ENCODE data around the gene MIPOL1. TPM values are rescaled to one million over a fixed set of nuclear protein-coding genes. Genes with fewer than 3 reads are reported as not detected.

The MIPOL1 gene
- total and polyA plus RNA-seq, 2 of the 4 experiments (the other 2 are of a cell fraction): 2.7 to 5.9 TPM

- TF ChIP-seq RAD21 (IDR thresholded peaks at IDR 0.05; ENCODE audit: low read length) (no peak), USF2 (IDR thresholded peaks at IDR 0.05; ENCODE audit: low read depth, low read length) (no peak), CEBPB (IDR thresholded peaks at IDR 0.05; ENCODE audit: low read depth, low read length) (no peak), NFE2L2 (IDR thresholded peaks at IDR 0.05; ENCODE audit: low read depth, low read length) (no peak), ELK1 (IDR thresholded peaks at IDR 0.05; ENCODE audit: borderline replicate concordance, low read depth, low read length) (no peak), MAFK (IDR thresholded peaks at IDR 0.05; ENCODE audit: low read depth, low read length) (no peak), POLR2A (IDR thresholded peaks at IDR 0.05; ENCODE audit: low read depth, low read length) (no peak), SMC3 (IDR thresholded peaks at IDR 0.05; ENCODE audit: low read depth, low read length) (no peak), CHD1 (IDR thresholded peaks at IDR 0.05; ENCODE audit: low read depth, low read length) (no peak), MAZ (IDR thresholded peaks at IDR 0.05; ENCODE audit: borderline replicate concordance, low read depth, low read length) (no peak), RFX5 (IDR thresholded peaks at IDR 0.05; ENCODE audit: low read depth, low read length) (no peak), RCOR1 (IDR thresholded peaks at IDR 0.05; ENCODE audit: insufficient replicate concordance, low read length) (no peak), CTCF (conservative IDR thresholded peaks at IDR 0.05; ENCODE audit: low read depth, low read length) (no peak), MXI1 (IDR thresholded peaks at IDR 0.05; ENCODE audit: borderline replicate concordance, low read depth, low read length) (no peak), FOS (IDR thresholded peaks at IDR 0.05; ENCODE audit: low read depth, low read length) (no peak), BHLHE40 (IDR thresholded peaks at IDR 0.05; ENCODE audit: low read depth, low read length) (no peak)
- Histone ChIP-seq H3K27ac (ENCODE audit: insufficient read depth, low read length) (no peak overlapping the region), H3K4me2 (ENCODE audit: low read depth, low read length) (no peak overlapping the region), H2AK9ac (replicated peaks; ENCODE audit: low read depth, low read length, poor library complexity) (no peak overlapping the region), H3K4me1 (ENCODE audit: control insufficient read depth, insufficient read depth, low read length) (no peaks in the 10 kb centered on the region), H3K23ac (ENCODE audit: low read depth, low read length) (no peak overlapping the region), H2BK120ac (ENCODE audit: low read depth, low read length) (no peak overlapping the region), H3K4me3 (ENCODE audit: insufficient read depth, low read depth, low read length) (no peak overlapping the region), H4K91ac (ENCODE audit: insufficient read depth, low read depth, low read length) (no peak overlapping the region), H3K9me1 (ENCODE audit: insufficient read depth, low read length) (no peaks in the 10 kb centered on the region), H2BK15ac (ENCODE audit: low read depth, low read length) (no peak overlapping the region), H2BK20ac (ENCODE audit: low read depth, low read length) (no peak overlapping the region), H3K36me3 (ENCODE audit: control insufficient read depth, insufficient read depth, low read length) (no peaks in the 10 kb centered on the region), H3K4ac (ENCODE audit: low read depth, low read length) (no peak overlapping the region), H2AK5ac (ENCODE audit: low read depth, low read length) (no peak overlapping the region), H4K20me1 (ENCODE audit: insufficient read depth, low read length) (no peaks in the 10 kb centered on the region), H2BK5ac (ENCODE audit: low read depth, low read length, poor library complexity, severe bottlenecking) (no peak overlapping the region), H3K9ac (ENCODE audit: low read depth, low read length) (no peak overlapping the region), H4K8ac (ENCODE audit: low read depth in 2 of 2, low read length in 2 of 2) (no peak overlapping the region), H3K79me1 (ENCODE audit: low read depth in 1 of 2, low read length in 2 of 2) (no peaks in the 10 kb centered on the region), H3K9me3 (ENCODE audit: control insufficient read depth, insufficient read depth, low read length) (no peaks in the 10 kb centered on the region), H3K27me3 (ENCODE audit: control insufficient read depth, insufficient read depth, low read length) (no peaks in the 10 kb centered on the region), H2AFZ (replicated peaks; ENCODE audit: low read length, poor library complexity) (no peak overlapping the region), H3K14ac (replicated peaks; ENCODE audit: low read depth, low read length) (no peak overlapping the region), H3K18ac (ENCODE audit: low read depth, low read length) (no peak overlapping the region), H4K5ac (ENCODE audit: low read depth, low read length) (no peak overlapping the region), H3K56ac (ENCODE audit: extremely low read depth, insufficient read depth, low read length) (no peak overlapping the region)
- in situ Hi-C loops (cut with MboI; ENCODE audit: low sequenced_read_pairs) (no loop called here), intact Hi-C loops (cut with micrococcal nuclease) (no loop called here), dilution Hi-C loops (cut with HindIII; ENCODE audit: low sequenced_read_pairs, unreplicated experiment) (no loop called here)
- DNase-seq (no peak), ATAC-seq (ENCODE audit: low read depth) (no peak)
- BruUV-seq (replicated peaks): no TSS peak
- ChIA-PET CTCF (interaction anchor here (1.5 kb wide), 1 partner anchor 14 kb away, joined by 3 read pairs; no protein-coding TSS in a partner anchor), POLR2A (ENCODE audit: unreplicated experiment) (no interaction called here)
- no CpG with 5 or more reads among the region's 2 CpGs for WGBS, 2 experiments (ENCODE audit: extremely low coverage in 2 of 2, insufficient read length in 1 of 2)
These were observed 82.1 kb downstream of the MIPOL1 start for GRCh38 chr14:37279818-37280217.
